Neural progenitor cell (in vitro differentiated cells): ENCODE results near the gene CREB5. TPM values are rescaled to one million over a fixed set of nuclear protein-coding genes. Genes with fewer than 3 reads are reported as not detected.

Source experiments
- DNase-seq: peaks from one replicate; pipeline ENCODE4 v3.0.0-alpha.2; 2016; ENCODE audit warnings: low spot score
- H2AFZ ChIP-seq: fragments of 200-600 bp; sonication (generic); replicated peaks from 2 replicates; pipeline ENCODE4 v1.6.1; 2016; ENCODE audit warnings: antibody characterized with exemption
- H3F3A ChIP-seq: fragments of 200-600 bp; sonication (generic); 2 replicates; pipeline ENCODE4 v1.6.1; 2016; ENCODE audit warnings: antibody characterized with exemption, low read depth
- H3K27ac ChIP-seq: fragments of 200-600 bp; sonication (generic); 2 replicates; pipeline ENCODE4 v1.5.1; 2016; ENCODE audit warnings: mild to moderate bottlenecking
- H3K27me3 ChIP-seq: fragments of 200-600 bp; sonication (generic); 2 replicates; pipeline ENCODE4 v1.6.1; 2016; ENCODE audit warnings: mild to moderate bottlenecking, moderate library complexity
- H3K36me3 ChIP-seq: fragments of 200-600 bp; sonication (generic); 2 replicates; pipeline ENCODE4 v1.5.1; 2016
- H3K4me1 ChIP-seq: fragments of 200-600 bp; sonication (generic); 2 replicates; pipeline ENCODE4 v1.6.1; 2016; ENCODE audit warnings: mixed run types
- H3K4me2 ChIP-seq: fragments of 200-600 bp; sonication (generic); 2 replicates; pipeline ENCODE4 v1.6.1; 2016
- H3K4me3 ChIP-seq: fragments of 200-600 bp; sonication (generic); 2 replicates; pipeline ENCODE4 v1.5.1; 2016
- H3K79me2 ChIP-seq: fragments of 200-600 bp; sonication (generic); 2 replicates; pipeline ENCODE4 v1.6.1; 2016; ENCODE audit warnings: low read depth
- H3K9ac ChIP-seq: fragments of 200-600 bp; sonication (generic); 2 replicates; pipeline ENCODE4 v1.6.1; 2016
- H3K9me3 ChIP-seq: fragments of 200-600 bp; sonication (generic); 2 replicates; pipeline ENCODE4 v1.5.1; 2016; ENCODE audit warnings: low read depth
- H4K20me1 ChIP-seq: fragments of 200-600 bp; sonication (generic); 2 replicates; pipeline ENCODE4 v1.6.1; 2016; ENCODE audit warnings: low read depth
- H3K27ac Mint-ChIP-seq: 3 replicates; pipeline ENCODE4 v1.8.0; 2021; ENCODE audit warnings: mixed read lengths
- H3K27me3 Mint-ChIP-seq: 2 replicates; pipeline ENCODE4 v1.8.0; 2022; ENCODE audit warnings: low read depth, mild to moderate bottlenecking, inconsistent platforms, moderate library complexity, mixed read lengths; ENCODE audit not compliant: insufficient read depth
- H3K36me3 Mint-ChIP-seq: 3 replicates; pipeline ENCODE4 v1.8.0; 2021; ENCODE audit warnings: mixed read lengths
- H3K4me1 Mint-ChIP-seq: 3 replicates; pipeline ENCODE4 v1.8.0; 2021; ENCODE audit warnings: mixed read lengths
- H3K4me3 Mint-ChIP-seq: 3 replicates; pipeline ENCODE4 v1.8.0; 2021; ENCODE audit warnings: mild to moderate bottlenecking, moderate library complexity, mixed read lengths
- H3K9me3 Mint-ChIP-seq: 3 replicates; pipeline ENCODE4 v1.8.0; 2020; ENCODE audit warnings: mixed read lengths
- CTCF ChIP-seq: fragments of 200-600 bp; sonication (generic); IDR thresholded peaks from 2 replicates; pipeline ENCODE4 v1.5.1; 2017; ENCODE audit warnings: antibody characterized with exemption, mild to moderate bottlenecking
- EZH2 ChIP-seq: fragments of 200-600 bp; sonication (generic); IDR thresholded peaks from 2 replicates; pipeline ENCODE4 v1.6.1; 2017; ENCODE audit warnings: antibody characterized with exemption, mild to moderate bottlenecking, moderate library complexity
- EZH2phosphoT487 ChIP-seq: fragments of 200-600 bp; sonication (generic); IDR thresholded peaks from 2 replicates; pipeline ENCODE4 v1.6.1; 2017; ENCODE audit warnings: antibody characterized with exemption
- total RNA-seq: library from RNA; depleted of rRNA; stranded (reverse); fragments of >200 nt; gene quantifications from 2 replicates; pipeline ENCODE4 v1.2.3, GENCODE V29; 2015; ENCODE audit warnings: low replicate concordance

The CREB5 gene
- total RNA-seq, 1 donor from 2014 or later = 1.2 TPM

- peaks cover 6% of the 10 kb centered on the region for H3K9me3 ChIP-seq
- no peaks in the 10 kb centered on the region for H4K20me1 ChIP-seq
- peaks cover 23% of the 10 kb centered on the region for H3K4me1 Mint-ChIP-seq
- no peak overlapping the region for H3K4me3 ChIP-seq
- no peaks in the 10 kb centered on the region for H3K36me3 Mint-ChIP-seq
- DNase-seq = peak; percentile 38
- no peaks in the 10 kb centered on the region for H3K79me2 ChIP-seq
- peaks cover 3% of the 10 kb centered on the region for H3K4me1 ChIP-seq
- H3K4me3 Mint-ChIP-seq = no peak overlapping the region
- H3K36me3 ChIP-seq = no peaks in the 10 kb centered on the region
- H3K27ac ChIP-seq = no peak overlapping the region
- no peaks in the 10 kb centered on the region for H3K27me3 ChIP-seq
- peaks cover 14% of the 10 kb centered on the region for H3K9me3 Mint-ChIP-seq
- no peak overlapping the region for H3K9ac ChIP-seq
- peak overlapping the region; percentile 77 for H2AFZ ChIP-seq
- no peak for TF ChIP-seq EZH2
- TF ChIP-seq CTCF = no peak
- TF ChIP-seq EZH2phosphoT487 = no peak
- no peaks in the 10 kb centered on the region for H3F3A ChIP-seq
- H3K27ac Mint-ChIP-seq = peak overlapping the region; percentile 26
- H3K27me3 Mint-ChIP-seq = no peaks in the 10 kb centered on the region
- H3K4me2 ChIP-seq = no peak overlapping the region
These were observed 246.1 kb downstream of the CREB5 start for GRCh38 chr7:28658381-28658780.

- H3F3A ChIP-seq = no peaks in the 10 kb centered on the region
- Mint-ChIP-seq H3K27me3 (no peaks in the 10 kb centered on the region), H3K4me3 (no peak overlapping the region), H3K27ac (no peak overlapping the region), H3K36me3 (no peaks in the 10 kb centered on the region), H3K9me3 (peaks cover 14% of the 10 kb centered on the region), H3K4me1 (peaks cover 15% of the 10 kb centered on the region)
- H2AFZ ChIP-seq = no peak overlapping the region
- no peak overlapping the region for H3K27ac ChIP-seq
- no peaks in the 10 kb centered on the region for H4K20me1 ChIP-seq
- H3K9ac ChIP-seq = no peak overlapping the region
- H3K79me2 ChIP-seq = no peaks in the 10 kb centered on the region
- H3K4me2 ChIP-seq = no peak overlapping the region
- H3K4me3 ChIP-seq = no peak overlapping the region
- TF ChIP-seq EZH2phosphoT487 (no peak), CTCF (no peak), EZH2 (no peak)
- no peak for DNase-seq
- H3K36me3 ChIP-seq = no peaks in the 10 kb centered on the region
- peaks cover 6% of the 10 kb centered on the region for H3K9me3 ChIP-seq
- no peaks in the 10 kb centered on the region for H3K27me3 ChIP-seq
- peaks cover 3% of the 10 kb centered on the region for H3K4me1 ChIP-seq
These were observed 247.8 kb downstream of the CREB5 start for GRCh38 chr7:28660132-28660531.

- no peak overlapping the region for H3K27ac Mint-ChIP-seq
- Histone ChIP-seq H3F3A (no peaks in the 10 kb centered on the region), H2AFZ (no peak overlapping the region), H3K4me3 (no peak overlapping the region), H3K36me3 (no peaks in the 10 kb centered on the region), H3K4me2 (no peak overlapping the region), H3K27ac (no peak overlapping the region), H3K4me1 (peaks cover 3% of the 10 kb centered on the region), H3K79me2 (no peaks in the 10 kb centered on the region), H4K20me1 (no peaks in the 10 kb centered on the region), H3K27me3 (no peaks in the 10 kb centered on the region), H3K9ac (no peak overlapping the region), H3K9me3 (peaks cover 6% of the 10 kb centered on the region)
- no peaks in the 10 kb centered on the region for H3K27me3 Mint-ChIP-seq
- H3K9me3 Mint-ChIP-seq = peaks cover 14% of the 10 kb centered on the region
- no peak overlapping the region for H3K4me3 Mint-ChIP-seq
- H3K36me3 Mint-ChIP-seq = no peaks in the 10 kb centered on the region
- TF ChIP-seq EZH2phosphoT487 (no peak), EZH2 (no peak), CTCF (no peak)
- DNase-seq = no peak
- peaks cover 6% of the 10 kb centered on the region for H3K4me1 Mint-ChIP-seq
These were observed 249.7 kb downstream of the CREB5 start for GRCh38 chr7:28661826-28662595.
